ENCODE results near the gene MAIP1. TPM values are rescaled to one million over a fixed set of nuclear protein-coding genes. Genes with fewer than 3 reads are reported as not detected.
A peak's percentile ranks its signal among the peaks of the same experiment; 100 is the strongest.

The MAIP1 gene
- 10 to 100 TPM; 14.5 to 27.8 (median 19.8) TPM for total RNA-seq
- polyA plus RNA-seq: 10 to 100 TPM; 16.3 to 17.9 TPM
- 11.4 reads per million, percentile 38 among the genes with 10 or more reads in this experiment for total RNA-seq

- Histone ChIP-seq H3K27ac (ENCODE audit: low read depth, low read length) (peak within 1 kb of the TSS; percentile 84), H3K9me3 (ENCODE audit: control insufficient read depth in 2 of 3, low read length in 3 of 3) (no peaks in the 10 kb centered on the region), H3K4me1 (ENCODE audit: control insufficient read depth in 2 of 2, insufficient read depth in 2 of 2, low read length in 2 of 2) (peaks cover 27 to 34% of the 10 kb centered on the region in 2 donors), H3K36me3 (ENCODE audit: control insufficient read depth in 2 of 3, insufficient read depth in 3 of 3, low read length in 3 of 3) (peaks cover 5 to 15% (median 9%) of the 10 kb centered on the region in 3 experiments), H3K4me3 (ENCODE audit: low read length) (peak within 1 kb of the TSS; percentile 95), H3K27me3 (ENCODE audit: control insufficient read depth in 2 of 2, insufficient read depth in 2 of 2, low read length in 2 of 2) (no peaks in the 10 kb centered on the region)
- DNase-seq (peak; percentile 69 to 85 (median 79)), ATAC-seq (peak; percentile 93)
- no peaks in the 10 kb centered on the region for H3K9me3 Mint-ChIP-seq
- peak within 1 kb of the TSS; percentile 96 to 99 (median 98) for H3K4me3 Mint-ChIP-seq
- CTCF ChIA-PET: no interaction called here
- peaks cover 0 to 14% (median 0%) of the 10 kb centered on the region in 5 donors for H3K36me3 Mint-ChIP-seq
- peaks cover 32 to 73% (median 60%) of the 10 kb centered on the region in 7 donors for H3K4me1 Mint-ChIP-seq
- intact Hi-C loops (cut with micrococcal nuclease): loop anchor here (1.0 to 10.0 kb wide), 10 partner anchors 44 to 1117 kb away; partner anchors contain the start of genes BZW1 (in 2 of the 2), C2orf69 (in 2 of the 2), SGO2 (in 2 of the 2) and CLK1 (in 1 of the 2)
- H3K27me3 Mint-ChIP-seq: no peaks in the 10 kb centered on the region
- peak within 1 kb of the TSS; percentile 93 to 98 (median 95) for H3K27ac Mint-ChIP-seq
- POLR2A ChIA-PET: interaction anchor here (0.7 to 1.2 kb wide), 6 partner anchors 10 to 909 kb away, joined by 3 to 5 read pairs (median 3); partner anchors contain the start of genes C2orf69 and CLK1
Observed at GRCh38 chr2:199955339-199956061, at the start of gene MAIP1, which contains the start of gene TYW5. TSS of gene MAIP1 (plus strand) at chr2:199955582. CDS start at chr2:199955799, 217 bp downstream. TSS of gene TYW5 (minus strand) at chr2:199955491. CDS start at chr2:199955470, 21 bp downstream.

DNA sequence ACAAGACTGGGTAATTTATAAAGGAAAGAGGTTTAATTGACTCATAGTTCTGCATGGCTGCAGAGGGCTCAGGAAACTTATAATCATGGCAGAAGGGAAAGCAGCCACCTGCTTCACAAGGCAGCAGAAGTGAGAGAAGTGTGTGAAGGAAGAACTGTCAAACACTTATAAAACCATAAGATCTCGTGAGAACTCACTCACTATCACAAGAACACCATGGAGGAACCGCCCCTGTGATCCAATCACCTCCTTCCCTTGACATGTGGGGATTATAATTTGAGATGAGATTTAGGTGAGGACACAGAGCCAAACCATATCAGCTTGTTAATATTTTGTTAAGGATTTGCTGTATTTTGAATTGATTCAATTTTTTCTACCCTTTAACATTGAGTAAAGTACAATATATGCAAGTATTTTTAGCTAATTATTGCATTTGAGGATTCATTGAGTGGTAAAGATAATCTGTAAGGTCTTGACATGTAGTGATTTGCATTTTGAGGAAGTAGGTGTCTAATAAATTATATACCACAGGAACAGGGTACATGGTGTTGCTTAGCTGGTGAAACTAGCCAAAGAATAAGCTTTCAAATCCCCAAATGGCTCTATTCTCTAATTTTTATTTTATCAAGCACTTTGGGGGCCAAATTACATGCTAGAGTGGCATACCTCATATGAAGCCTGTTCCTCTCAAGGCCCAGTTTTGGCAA is 48.2 kb upstream of the MAIP1 start:
- H3K27me3 ChIP-seq (ENCODE audit: control insufficient read depth in 2 of 2, insufficient read depth in 2 of 2, low read length in 2 of 2): peaks cover 0 to 3% of the 10 kb centered on the region in 2 donors

DNA sequence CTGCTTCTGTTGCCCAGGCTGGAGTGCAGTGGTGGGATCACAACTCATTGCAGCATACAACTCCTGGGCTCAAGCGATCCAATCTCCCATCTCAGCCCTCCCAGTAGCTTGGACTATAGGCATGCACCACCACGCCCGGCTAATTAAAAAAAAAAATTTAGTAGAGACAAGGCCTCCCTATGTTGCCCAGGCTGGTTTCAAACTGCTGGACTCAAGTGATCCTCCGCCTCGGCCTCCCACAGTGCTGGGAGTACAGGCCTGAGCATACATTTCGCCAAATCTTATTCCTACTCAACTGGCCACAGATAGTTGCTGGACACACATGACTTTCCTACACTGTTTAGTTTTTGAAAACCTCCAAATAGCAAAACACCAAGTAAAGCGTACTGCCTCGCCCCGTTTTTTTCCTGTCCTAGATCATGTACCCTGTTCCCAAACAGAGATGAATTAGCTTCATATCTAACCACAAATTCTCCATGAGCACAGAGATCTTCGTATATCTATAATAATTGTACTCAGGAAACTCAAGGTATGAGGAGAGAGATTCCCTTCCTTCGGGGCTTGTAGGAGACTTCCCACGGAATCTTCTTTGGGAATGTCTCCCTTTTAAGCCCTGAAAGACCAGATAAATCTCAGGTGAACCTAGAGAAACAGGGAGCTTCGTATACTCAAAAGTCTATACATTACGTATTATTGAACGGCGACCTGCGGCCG is 44.9 kb upstream of the MAIP1 start:
- Mint-ChIP-seq H3K4me1 (peaks cover 22 to 41% (median 37%) of the 10 kb centered on the region in 7 donors), H3K9me3 (no peaks in the 10 kb centered on the region), H3K27ac (peak overlapping the region; percentile 72 to 95 (median 94)), H3K27me3 (peaks cover 0 to 21% (median 9%) of the 10 kb centered on the region in 5 donors), H3K36me3 (peaks cover 0 to 6% (median 0%) of the 10 kb centered on the region in 5 donors), H3K4me3 (peak overlapping the region; percentile 89 to 100 (median 98))
- ChIA-PET POLR2A (interaction anchor here (0.8 to 0.9 kb wide), 3 partner anchors 20 to 44 kb away, joined by 3 to 5 read pairs (median 3); partner anchors contain the start of genes MAIP1 and TYW5), CTCF (no interaction called here)
- peak in 1 of 9 donors; percentile 7 for DNase-seq
- H3K4me1 ChIP-seq (ENCODE audit: control insufficient read depth in 2 of 2, insufficient read depth in 2 of 2, low read length in 2 of 2): peaks cover 11 to 19% of the 10 kb centered on the region in 2 donors
- peak overlapping the region; percentile 75 for H3K4me3 ChIP-seq (ENCODE audit: low read length)
- H3K9me3 ChIP-seq (ENCODE audit: control insufficient read depth in 2 of 3, low read length in 3 of 3): no peaks in the 10 kb centered on the region
- peaks cover 0 to 6% (median 0%) of the 10 kb centered on the region in 3 experiments for H3K36me3 ChIP-seq (ENCODE audit: control insufficient read depth in 2 of 3, insufficient read depth in 3 of 3, low read length in 3 of 3)
- no peak for ATAC-seq
- H3K27me3 ChIP-seq (ENCODE audit: control insufficient read depth in 2 of 2, insufficient read depth in 2 of 2, low read length in 2 of 2): peaks cover 0 to 3% of the 10 kb centered on the region in 2 donors
- peak overlapping the region; percentile 89 for H3K27ac ChIP-seq (ENCODE audit: low read depth, low read length)
- intact Hi-C loops (cut with micrococcal nuclease): loop anchor here (1.0 to 10.0 kb wide), 10 partner anchors 17 to 1734 kb away; partner anchors contain the start of genes BZW1 (in 2 of the 2), FTCDNL1 (in 2 of the 2), MAIP1 (in 2 of the 2) and TYW5 (in 2 of the 2)

More for the DNA sequence above, 48.2 kb upstream of the MAIP1 start:
- Histone ChIP-seq H3K4me1 (ENCODE audit: control insufficient read depth in 2 of 2, insufficient read depth in 2 of 2, low read length in 2 of 2) (peaks cover 0 to 6% of the 10 kb centered on the region in 2 donors), H3K36me3 (ENCODE audit: control insufficient read depth in 2 of 3, insufficient read depth in 3 of 3, low read length in 3 of 3) (peaks cover 0 to 6% (median 0%) of the 10 kb centered on the region in 3 experiments), H3K4me3 (ENCODE audit: low read length) (no peak overlapping the region), H3K9me3 (ENCODE audit: control insufficient read depth in 2 of 3, low read length in 3 of 3) (no peaks in the 10 kb centered on the region), H3K27ac (ENCODE audit: low read depth, low read length) (no peak overlapping the region)
- Mint-ChIP-seq H3K4me1 (peaks cover 9 to 16% (median 14%) of the 10 kb centered on the region in 7 donors), H3K27ac (no peak overlapping the region), H3K4me3 (no peak overlapping the region), H3K27me3 (peaks cover 0 to 40% (median 11%) of the 10 kb centered on the region in 5 donors), H3K36me3 (no peaks in the 10 kb centered on the region), H3K9me3 (no peaks in the 10 kb centered on the region)
- intact Hi-C loops (cut with micrococcal nuclease): no loop called here
- ATAC-seq (no peak), DNase-seq (no peak)
- CTCF ChIA-PET: no interaction called here
- POLR2A ChIA-PET: no interaction called here

DNA sequence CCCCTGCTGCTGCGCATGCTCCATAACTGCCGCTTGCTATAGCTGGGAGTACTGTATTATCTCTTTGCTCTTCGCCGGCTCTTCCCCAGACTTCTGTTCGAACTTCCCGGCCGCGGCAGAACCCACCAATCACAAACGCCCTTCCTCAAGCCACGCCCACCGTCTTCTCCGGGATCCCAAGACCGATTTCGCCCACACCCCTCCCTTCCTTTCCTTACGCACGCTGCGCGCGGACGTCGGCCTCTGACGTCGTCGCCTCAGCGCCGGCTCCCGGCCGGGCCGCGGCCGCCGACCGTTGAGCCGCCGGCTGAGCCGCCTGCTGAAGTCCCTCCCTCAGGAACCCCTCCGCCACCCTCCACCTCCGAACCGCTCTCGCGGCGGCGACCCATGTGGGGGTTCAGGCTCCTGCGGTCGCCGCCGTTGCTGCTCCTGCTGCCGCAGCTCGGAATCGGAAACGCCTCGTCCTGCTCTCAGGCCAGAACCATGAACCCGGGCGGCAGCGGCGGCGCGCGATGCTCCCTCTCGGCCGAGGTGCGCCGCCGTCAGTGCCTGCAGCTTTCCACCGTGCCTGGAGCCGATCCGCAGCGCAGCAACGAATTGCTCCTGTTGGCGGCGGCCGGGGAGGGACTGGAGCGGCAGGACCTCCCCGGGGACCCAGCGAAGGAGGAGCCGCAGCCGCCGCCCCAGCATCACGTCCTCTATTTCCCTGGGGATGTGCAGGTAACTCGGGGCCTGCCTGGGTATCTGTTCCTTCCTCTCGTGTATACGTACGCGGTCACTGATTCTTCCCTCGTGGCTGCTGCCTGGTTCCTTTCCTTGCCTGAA is 44.1 kb upstream of the MAIP1 start, which contains the start of gene C2orf69:
Gene C2orf69, plus strand, starts transcription at position 242 of the 825 bp plus-strand sequence. Its CDS starts 146 bp downstream, at position 388.
- peak within 1 kb of the TSS; percentile 72 to 95 (median 94) for H3K27ac Mint-ChIP-seq
- H3K36me3 ChIP-seq (ENCODE audit: control insufficient read depth in 2 of 3, insufficient read depth in 3 of 3, low read length in 3 of 3): peaks cover 0 to 6% (median 0%) of the 10 kb centered on the region in 3 experiments
- intact Hi-C loops (cut with micrococcal nuclease): loop anchor here (1.0 to 10.0 kb wide), 10 partner anchors 16 to 1734 kb away; partner anchors contain the start of genes BZW1 (in 2 of the 2), FTCDNL1 (in 2 of the 2), MAIP1 (in 2 of the 2) and TYW5 (in 2 of the 2)
- ChIA-PET CTCF (no interaction called here), POLR2A (interaction anchor here (0.7 to 0.9 kb wide), 4 partner anchors 20 to 44 kb away, joined by 3 to 5 read pairs (median 3); partner anchors contain the start of genes MAIP1 and TYW5)
- H3K36me3 Mint-ChIP-seq: peaks cover 5 to 13% (median 6%) of the 10 kb centered on the region in 5 donors
- H3K27me3 ChIP-seq (ENCODE audit: control insufficient read depth in 2 of 2, insufficient read depth in 2 of 2, low read length in 2 of 2): no peaks in the 10 kb centered on the region
- peak within 1 kb of the TSS; percentile 75 for H3K4me3 ChIP-seq (ENCODE audit: low read length)
- H3K27ac ChIP-seq (ENCODE audit: low read depth, low read length): peak within 1 kb of the TSS; percentile 89
- H3K9me3 Mint-ChIP-seq: peaks cover 0 to 4% (median 0%) of the 10 kb centered on the region in 11 donors
- ATAC-seq (peak; percentile 93), DNase-seq (peak; percentile 80 to 92 (median 83))
- peaks cover 11 to 19% of the 10 kb centered on the region in 2 donors for H3K4me1 ChIP-seq (ENCODE audit: control insufficient read depth in 2 of 2, insufficient read depth in 2 of 2, low read length in 2 of 2)
- H3K4me3 Mint-ChIP-seq: peak within 1 kb of the TSS; percentile 89 to 100 (median 98)
- H3K4me1 Mint-ChIP-seq: peaks cover 26 to 47% (median 37%) of the 10 kb centered on the region in 7 donors
- no peaks in the 10 kb centered on the region for H3K9me3 ChIP-seq (ENCODE audit: control insufficient read depth in 2 of 3, low read length in 3 of 3)
- H3K27me3 Mint-ChIP-seq: peaks cover 0 to 14% (median 8%) of the 10 kb centered on the region in 5 donors

GRCh38 chr2:199911877-199912161 is 43.6 kb upstream of the MAIP1 start:
- Histone ChIP-seq H3K27me3 (ENCODE audit: control insufficient read depth in 2 of 2, insufficient read depth in 2 of 2, low read length in 2 of 2) (no peaks in the 10 kb centered on the region), H3K36me3 (ENCODE audit: control insufficient read depth in 2 of 3, insufficient read depth in 3 of 3, low read length in 3 of 3) (peaks cover 0 to 10% (median 0%) of the 10 kb centered on the region in 3 experiments), H3K4me1 (ENCODE audit: control insufficient read depth in 2 of 2, insufficient read depth in 2 of 2, low read length in 2 of 2) (peaks cover 11 to 19% of the 10 kb centered on the region in 2 donors), H3K9me3 (ENCODE audit: control insufficient read depth in 2 of 3, low read length in 3 of 3) (peaks cover 0 to 3% (median 0%) of the 10 kb centered on the region in 3 experiments), H3K27ac (ENCODE audit: low read depth, low read length) (peak overlapping the region; percentile 89), H3K4me3 (ENCODE audit: low read length) (peak overlapping the region; percentile 75)
- H3K4me3 Mint-ChIP-seq: peak overlapping the region; percentile 89 to 100 (median 98)
- peak overlapping the region; percentile 72 to 95 (median 93) for H3K27ac Mint-ChIP-seq
- peaks cover 0 to 9% (median 3%) of the 10 kb centered on the region in 5 donors for H3K27me3 Mint-ChIP-seq
- no peak for DNase-seq
- H3K36me3 Mint-ChIP-seq: peaks cover 8 to 19% (median 12%) of the 10 kb centered on the region in 5 donors
- peaks cover 0 to 10% (median 0%) of the 10 kb centered on the region in 11 donors for H3K9me3 Mint-ChIP-seq
- H3K4me1 Mint-ChIP-seq: peaks cover 28 to 47% (median 37%) of the 10 kb centered on the region in 7 donors
- intact Hi-C loops (cut with micrococcal nuclease): loop anchor here (1.0 to 10.0 kb wide), 10 partner anchors 15 to 1733 kb away; partner anchors contain the start of genes BZW1 (in 2 of the 2), FTCDNL1 (in 2 of the 2), MAIP1 (in 2 of the 2) and TYW5 (in 2 of the 2)
- POLR2A ChIA-PET: interaction anchor here (1.2 kb wide), 1 partner anchor 43 kb away, joined by 3 read pairs; the partner anchor contains the start of genes MAIP1 and TYW5
- ATAC-seq: no peak
- CTCF ChIA-PET: no interaction called here
